ENCODE data around the gene USP5.
A peak's percentile ranks its signal among the peaks of the same experiment; 100 is the strongest.

USP5 gene

GRCh38 chr12:6899427-6899826 lies 47.5 kb downstream of the USP5 start:
- TF ChIP-seq GATA2 (IDR thresholded peaks at IDR 0.05; ENCODE audit: low read depth, low read length) (no peak), GATA3 (IDR thresholded peaks at IDR 0.05; ENCODE audit: low read depth, low read length) (no peak)

GRCh38 chr12:6899837-6900519 lies 48.0 kb downstream of the USP5 start:
- no peak for TF ChIP-seq GATA3 (IDR thresholded peaks at IDR 0.05; ENCODE audit: low read depth, low read length)
- no peak for TF ChIP-seq GATA2 (IDR thresholded peaks at IDR 0.05; ENCODE audit: low read depth, low read length)

GRCh38 chr12:6902448-6902847 lies 50.5 kb downstream of the USP5 start:
- no peak for TF ChIP-seq GATA3 (IDR thresholded peaks at IDR 0.05; ENCODE audit: low read depth, low read length)
- no peak for TF ChIP-seq GATA2 (IDR thresholded peaks at IDR 0.05; ENCODE audit: low read depth, low read length)

- TF ChIP-seq GATA2 (IDR thresholded peaks at IDR 0.05; ENCODE audit: low read depth, low read length) (no peak), GATA3 (IDR thresholded peaks at IDR 0.05; ENCODE audit: low read depth, low read length) (no peak)
Measured at GRCh38 chr12:6903722-6904121, 51.8 kb downstream of the USP5 start.

GRCh38 chr12:6904280-6905276 lies 52.6 kb downstream of the USP5 start, which contains the start of gene LRRC23:
Gene LRRC23 (plus strand): TSS chr12:6904822. CDS start chr12:6905634, 812 bp downstream.
- TF ChIP-seq GATA2 (IDR thresholded peaks at IDR 0.05; ENCODE audit: low read depth, low read length) (no peak), GATA3 (IDR thresholded peaks at IDR 0.05; ENCODE audit: low read depth, low read length) (no peak)

GRCh38 chr12:6905414-6906040 lies 53.6 kb downstream of the USP5 start:
- TF ChIP-seq GATA3 (IDR thresholded peaks at IDR 0.05; ENCODE audit: low read depth, low read length) (no peak), GATA2 (IDR thresholded peaks at IDR 0.05; ENCODE audit: low read depth, low read length) (no peak)

- TF ChIP-seq GATA3 (IDR thresholded peaks at IDR 0.05; ENCODE audit: low read depth, low read length) = no peak
- TF ChIP-seq GATA2 (IDR thresholded peaks at IDR 0.05; ENCODE audit: low read depth, low read length) = no peak
Measured at GRCh38 chr12:6909421-6910145, 57.6 kb downstream of the USP5 start.

GRCh38 chr12:6912164-6912935 lies 60.4 kb downstream of the USP5 start:
- no peak for TF ChIP-seq GATA2 (IDR thresholded peaks at IDR 0.05; ENCODE audit: low read depth, low read length)
- no peak for TF ChIP-seq GATA3 (IDR thresholded peaks at IDR 0.05; ENCODE audit: low read depth, low read length)

- no peak for TF ChIP-seq GATA2 (IDR thresholded peaks at IDR 0.05; ENCODE audit: low read depth, low read length)
- no peak for TF ChIP-seq GATA3 (IDR thresholded peaks at IDR 0.05; ENCODE audit: low read depth, low read length)
Measured at GRCh38 chr12:6914246-6914946, 62.4 kb downstream of the USP5 start, which contains the start of gene ENO2. Gene ENO2 (plus strand): TSS chr12:6914580. CDS start chr12:6915833, 1,253 bp downstream.

- TF ChIP-seq GATA2 (IDR thresholded peaks at IDR 0.05; ENCODE audit: low read depth, low read length) = peak; percentile 51; the same call in 1 of the 2 replicates
- TF ChIP-seq GATA3 (IDR thresholded peaks at IDR 0.05; ENCODE audit: low read depth, low read length) = no peak
Measured at GRCh38 chr12:6914947-6915788, 63.2 kb downstream of the USP5 start.

GRCh38 chr12:6915789-6916285 lies 63.9 kb downstream of the USP5 start:
- no peak for TF ChIP-seq GATA2 (IDR thresholded peaks at IDR 0.05; ENCODE audit: low read depth, low read length)
- no peak for TF ChIP-seq GATA3 (IDR thresholded peaks at IDR 0.05; ENCODE audit: low read depth, low read length)
